ENCODE measurements around the gene LIX1.

Gene LIX1

GRCh38 chr5:97131139-97131710 is 11.2 kb downstream of the LIX1 start:
- no peak overlapping the region for H3K4me3 ChIP-seq
- H3K27ac ChIP-seq, result no peak overlapping the region
- peaks cover 10% of the 10 kb centered on the region; the same call in 1 of the 2 replicates for H3K4me1 ChIP-seq
- H3K9me3 ChIP-seq, result no peaks in the 10 kb centered on the region
- H3K9ac ChIP-seq, result no peak overlapping the region
- H3K4me2 ChIP-seq, result no peak overlapping the region
- no peaks in the 10 kb centered on the region for H4K20me1 ChIP-seq
- H3K36me3 ChIP-seq, result no peaks in the 10 kb centered on the region
- no peaks in the 10 kb centered on the region for H3K27me3 ChIP-seq
- TF ChIP-seq Cebpa-rat (IDR thresholded peaks at IDR 0.05), result no peak

- Histone ChIP-seq H3K9me3 (no peaks in the 10 kb centered on the region), H3K4me2 (no peak overlapping the region), H3K27me3 (no peaks in the 10 kb centered on the region), H3K9ac (no peak overlapping the region), H3K4me1 (peaks cover 4% of the 10 kb centered on the region; the same call in 1 of the 2 replicates), H4K20me1 (no peaks in the 10 kb centered on the region), H3K4me3 (no peak overlapping the region), H3K27ac (no peak overlapping the region), H3K36me3 (no peaks in the 10 kb centered on the region)
- no peak for TF ChIP-seq Cebpa-rat (IDR thresholded peaks at IDR 0.05)
Measured at GRCh38 chr5:97127727-97128126, 14.7 kb downstream of the LIX1 start.

DNA sequence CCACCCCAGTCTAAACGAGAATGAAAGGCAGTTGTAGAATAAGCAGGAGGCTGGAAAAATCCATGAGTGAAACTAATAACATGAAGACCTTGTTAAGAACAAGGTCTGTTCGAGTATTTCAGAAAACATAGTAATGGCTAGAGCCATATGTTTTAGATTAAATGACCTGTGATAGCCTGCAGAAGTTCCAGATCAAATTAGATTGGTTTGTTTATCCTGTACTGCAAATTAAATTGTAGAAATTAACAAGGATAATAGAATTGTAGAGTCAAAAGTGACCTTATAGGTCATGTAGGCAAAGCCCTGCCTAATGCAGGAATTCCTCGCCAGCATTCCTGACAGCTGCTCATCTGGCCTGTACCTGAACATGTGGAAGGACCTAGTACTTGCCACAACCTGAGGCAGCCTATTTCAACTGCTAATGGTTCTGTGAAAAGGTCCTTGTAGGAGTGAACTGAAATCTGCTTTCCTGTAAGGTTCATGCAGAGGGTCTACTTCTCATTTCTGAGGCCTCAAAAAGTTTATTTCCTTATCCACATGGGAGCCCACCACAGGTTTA is 17.2 kb downstream of the LIX1 start:
- no peaks in the 10 kb centered on the region for H3K36me3 ChIP-seq
- no peak overlapping the region for H3K9ac ChIP-seq
- H3K4me1 ChIP-seq, result no peaks in the 10 kb centered on the region
- no peaks in the 10 kb centered on the region for H3K27me3 ChIP-seq
- H3K4me2 ChIP-seq, result no peak overlapping the region
- H3K27ac ChIP-seq, result no peak overlapping the region
- no peaks in the 10 kb centered on the region for H4K20me1 ChIP-seq
- no peaks in the 10 kb centered on the region for H3K9me3 ChIP-seq
- H3K4me3 ChIP-seq, result no peak overlapping the region
- TF ChIP-seq Cebpa-rat (IDR thresholded peaks at IDR 0.05), result no peak

DNA sequence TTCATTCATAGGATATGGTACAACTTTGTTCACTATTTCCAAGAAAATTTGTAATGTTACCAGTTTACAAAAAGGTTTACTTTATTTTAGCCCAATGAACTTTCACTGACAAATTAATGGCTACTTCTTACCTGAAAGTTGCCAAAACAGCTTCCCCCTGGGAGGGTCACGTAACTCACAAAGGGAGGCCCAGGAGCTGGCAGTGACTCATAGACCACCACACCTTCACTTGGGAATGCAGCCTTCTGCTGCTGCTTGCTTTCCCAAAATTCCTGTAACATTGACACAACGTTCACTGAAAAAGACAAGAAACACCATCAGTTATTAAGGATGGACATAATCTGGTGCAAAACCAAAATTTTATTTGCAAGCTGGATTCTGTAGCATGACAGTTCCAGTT is 18.1 kb downstream of the LIX1 start:
- no peak for TF ChIP-seq Cebpa-rat (IDR thresholded peaks at IDR 0.05)
- H3K36me3 ChIP-seq, result no peaks in the 10 kb centered on the region
- H4K20me1 ChIP-seq, result no peaks in the 10 kb centered on the region
- peaks cover 5% of the 10 kb centered on the region for H3K4me1 ChIP-seq
- no peaks in the 10 kb centered on the region for H3K9me3 ChIP-seq
- H3K27ac ChIP-seq, result no peak overlapping the region
- no peak overlapping the region for H3K9ac ChIP-seq
- no peak overlapping the region for H3K4me2 ChIP-seq
- H3K27me3 ChIP-seq, result no peaks in the 10 kb centered on the region
- no peak overlapping the region for H3K4me3 ChIP-seq

GRCh38 chr5:97121848-97122247 is 20.6 kb downstream of the LIX1 start:
- peaks cover 22% of the 10 kb centered on the region for H3K4me1 ChIP-seq
- H3K9me3 ChIP-seq, result no peaks in the 10 kb centered on the region
- H3K27me3 ChIP-seq, result no peaks in the 10 kb centered on the region
- H3K27ac ChIP-seq, result no peak overlapping the region
- H3K4me2 ChIP-seq, result no peak overlapping the region
- H3K4me3 ChIP-seq, result no peak overlapping the region
- H4K20me1 ChIP-seq, result no peaks in the 10 kb centered on the region
- H3K36me3 ChIP-seq, result no peaks in the 10 kb centered on the region
- no peak overlapping the region for H3K9ac ChIP-seq
- no peak for TF ChIP-seq Cebpa-rat (IDR thresholded peaks at IDR 0.05)

- peaks cover 22% of the 10 kb centered on the region for H3K4me1 ChIP-seq
- H3K9ac ChIP-seq, result no peak overlapping the region
- H3K27ac ChIP-seq, result no peak overlapping the region
- no peak overlapping the region for H3K4me2 ChIP-seq
- no peaks in the 10 kb centered on the region for H3K36me3 ChIP-seq
- no peak overlapping the region for H3K4me3 ChIP-seq
- no peaks in the 10 kb centered on the region for H3K9me3 ChIP-seq
- no peak for TF ChIP-seq Cebpa-rat (IDR thresholded peaks at IDR 0.05)
- no peaks in the 10 kb centered on the region for H3K27me3 ChIP-seq
- H4K20me1 ChIP-seq, result no peaks in the 10 kb centered on the region
Measured at GRCh38 chr5:97120195-97120594, 22.2 kb downstream of the LIX1 start.

DNA sequence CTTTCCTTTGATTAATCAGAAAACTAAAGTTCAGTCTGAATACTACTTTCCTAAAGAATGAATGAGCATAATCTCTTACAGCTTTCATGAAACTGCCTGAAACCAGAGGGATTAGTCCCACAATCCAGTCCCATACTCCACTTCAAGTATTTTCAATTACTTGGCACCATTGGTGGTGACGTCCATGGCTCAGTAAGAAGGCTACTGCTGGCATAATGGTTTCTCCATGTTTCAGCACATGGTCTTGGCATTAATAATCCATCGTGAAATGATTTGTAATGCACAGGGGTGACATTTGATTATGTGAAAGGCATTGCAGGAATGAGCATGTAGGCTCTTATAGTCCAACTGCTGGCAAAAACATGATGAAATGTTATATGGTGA is 23.4 kb downstream of the LIX1 start:
- Histone ChIP-seq H4K20me1 (no peaks in the 10 kb centered on the region), H3K36me3 (no peaks in the 10 kb centered on the region), H3K9me3 (no peaks in the 10 kb centered on the region), H3K4me1 (peaks cover 22% of the 10 kb centered on the region), H3K27ac (peak overlapping the region; percentile 46), H3K9ac (no peak overlapping the region), H3K4me2 (peak overlapping the region; percentile 55), H3K27me3 (no peaks in the 10 kb centered on the region), H3K4me3 (no peak overlapping the region)
- no peak for TF ChIP-seq Cebpa-rat (IDR thresholded peaks at IDR 0.05)

GRCh38 chr5:97118261-97119006 is 24.0 kb downstream of the LIX1 start:
- no peak for TF ChIP-seq Cebpa-rat (IDR thresholded peaks at IDR 0.05)
- H3K36me3 ChIP-seq, result no peaks in the 10 kb centered on the region
- peaks cover 22% of the 10 kb centered on the region for H3K4me1 ChIP-seq
- no peaks in the 10 kb centered on the region for H3K27me3 ChIP-seq
- H3K9me3 ChIP-seq, result no peaks in the 10 kb centered on the region
- H3K4me3 ChIP-seq, result no peak overlapping the region
- H4K20me1 ChIP-seq, result no peaks in the 10 kb centered on the region
- H3K9ac ChIP-seq, result no peak overlapping the region
- peak overlapping the region; percentile 55 for H3K4me2 ChIP-seq
- H3K27ac ChIP-seq, result peak overlapping the region; percentile 46

DNA sequence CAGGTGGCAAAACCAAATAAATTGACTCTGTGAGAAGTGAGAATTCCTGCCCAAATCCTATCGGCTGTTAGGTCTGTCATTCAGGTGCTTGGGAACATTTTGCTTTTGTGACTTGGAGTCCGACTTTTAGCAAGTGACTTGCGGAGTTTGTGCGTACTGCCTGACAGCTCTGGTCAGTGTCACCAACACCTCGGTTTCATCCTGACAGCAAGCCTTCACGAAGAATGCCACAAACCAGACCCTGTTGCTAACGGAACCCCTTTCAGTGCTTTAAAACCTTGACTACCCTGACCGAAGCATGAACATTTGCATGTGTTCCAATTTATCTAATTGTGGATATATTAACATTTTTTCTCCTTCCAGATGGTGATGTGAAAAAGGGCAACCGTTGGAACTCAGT is 26.5 kb downstream of the LIX1 start:
- Histone ChIP-seq H3K9ac (no peak overlapping the region), H3K4me2 (no peak overlapping the region), H3K36me3 (no peaks in the 10 kb centered on the region), H3K4me3 (no peak overlapping the region), H3K9me3 (no peaks in the 10 kb centered on the region), H3K27ac (no peak overlapping the region), H3K27me3 (no peaks in the 10 kb centered on the region), H3K4me1 (peaks cover 39% of the 10 kb centered on the region), H4K20me1 (no peaks in the 10 kb centered on the region)
- no peak for TF ChIP-seq Cebpa-rat (IDR thresholded peaks at IDR 0.05)

DNA sequence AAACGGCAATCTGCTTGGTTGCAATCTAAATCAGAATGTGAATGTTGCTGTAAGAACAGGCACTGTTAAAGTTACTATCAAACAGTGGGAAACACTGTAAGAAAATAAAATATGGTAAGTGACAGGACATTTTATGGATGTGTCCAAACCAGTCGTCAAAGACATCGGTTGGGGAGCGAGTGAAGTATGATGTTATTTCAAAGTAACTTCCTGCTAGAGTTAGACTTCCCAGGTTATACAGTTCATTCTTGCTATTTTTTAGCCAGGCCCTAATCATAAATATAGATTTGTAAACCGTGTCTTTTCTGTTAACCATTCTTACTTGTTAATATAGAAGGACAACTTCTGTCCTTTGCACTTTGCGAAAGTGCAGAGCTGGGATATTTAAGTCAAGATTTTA is 30.2 kb downstream of the LIX1 start:
- TF ChIP-seq Cebpa-rat (IDR thresholded peaks at IDR 0.05), result no peak
- Histone ChIP-seq H3K4me1 (peaks cover 17% of the 10 kb centered on the region), H3K4me2 (peak overlapping the region; percentile 38), H3K9ac (no peak overlapping the region), H3K9me3 (no peaks in the 10 kb centered on the region), H3K27me3 (no peaks in the 10 kb centered on the region), H3K27ac (no peak overlapping the region), H4K20me1 (no peaks in the 10 kb centered on the region), H3K36me3 (no peaks in the 10 kb centered on the region), H3K4me3 (no peak overlapping the region)
